Measurements from ENCODE around the gene MUC2. TPM values are rescaled to one million over a fixed set of nuclear protein-coding genes. Genes with fewer than 3 reads are reported as not detected.

The MUC2 gene
- total and polyA plus RNA-seq, 9 of the 15 experiments (the other 6 are each of a cell fraction or from before 2014, with no cell fraction given) = under 0.01 to 0.18 TPM; not detected in 7

GRCh38 chr11:1089738-1090599 is 15.3 kb downstream of the MUC2 start:
- CTCF ChIA-PET (ENCODE audit: low intra/inter-chr PET ratio) = no interaction called here
- H3K79me2 ChIP-seq (ENCODE audit: control insufficient read depth, insufficient read depth, low read length) = no peaks in the 10 kb centered on the region
- no peak overlapping the region for H3K4me3 ChIP-seq
- H2AFZ ChIP-seq (ENCODE audit: low read depth, low read length) = no peak overlapping the region
- H3K4me2 ChIP-seq (ENCODE audit: insufficient read depth, low read length) = no peak overlapping the region
- POLR2A ChIA-PET = no interaction called here
- BruUV-seq (replicated peaks) = no TSS peak
- no peak for ATAC-seq
- WGBS (ENCODE audit: insufficient coverage, low coverage, missing lambda C conversion rate) = 28% methylated on average over 20 of the region's 31 CpGs
- DNase-seq (ENCODE audit: extremely low read depth in 1 of 4, low spot score in 3 of 4) = no peak
- H4K20me1 ChIP-seq (replicated peaks; ENCODE audit: control insufficient read depth, insufficient read depth, low read length) = no peaks in the 10 kb centered on the region
- H3K4me1 ChIP-seq (replicated peaks in 1 of 2; ENCODE audit: control insufficient read depth in 2 of 2, insufficient read depth in 2 of 2, low read length in 2 of 2) = peaks cover 0 to 22% of the 10 kb centered on the region in 2 experiments; a peak in 2 of 5 replicates
- in situ Hi-C loops (cut with MboI) (no loop called here), intact Hi-C loops (cut with micrococcal nuclease) (no loop called here)
- no peaks in the 10 kb centered on the region for H3K36me3 ChIP-seq (ENCODE audit: control insufficient read depth, insufficient read depth, low read length)
- H3K27me3 ChIP-seq (ENCODE audit: control insufficient read depth in 2 of 2, insufficient read depth in 2 of 2, low read length in 2 of 2) = peaks cover 4 to 23% of the 10 kb centered on the region in 2 experiments; a peak in 3 of 5 replicates
- no peak overlapping the region for H3K9ac ChIP-seq (ENCODE audit: insufficient read depth in 1 of 2, low read depth in 2 of 2, low read length in 2 of 2)
- no peaks in the 10 kb centered on the region for H3K9me1 ChIP-seq (ENCODE audit: control insufficient read depth, insufficient read depth, low read length)
- no peak for FAIRE-seq
- TF ChIP-seq, protein P1, sequence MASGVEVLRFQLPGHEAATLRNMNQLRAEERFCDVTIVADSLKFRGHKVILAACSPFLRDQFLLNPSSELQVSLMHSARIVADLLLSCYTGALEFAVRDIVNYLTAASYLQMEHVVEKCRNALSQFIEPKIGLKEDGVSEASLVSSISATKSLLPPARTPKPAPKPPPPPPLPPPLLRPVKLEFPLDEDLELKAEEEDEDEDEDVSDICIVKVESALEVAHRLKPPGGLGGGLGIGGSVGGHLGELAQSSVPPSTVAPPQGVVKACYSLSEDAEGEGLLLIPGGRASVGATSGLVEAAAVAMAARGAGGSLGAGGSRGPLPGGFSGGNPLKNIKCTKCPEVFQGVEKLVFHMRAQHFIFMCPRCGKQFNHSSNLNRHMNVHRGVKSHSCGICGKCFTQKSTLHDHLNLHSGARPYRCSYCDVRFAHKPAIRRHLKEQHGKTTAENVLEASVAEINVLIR (CRISPR knock-in tag; IDR thresholded peaks at IDR 0.05) = no peak
- TF ChIP-seq HSF4 (CRISPR knock-in tag; IDR thresholded peaks at IDR 0.05; ENCODE audit: borderline replicate concordance) (no peak), GATA2 (CRISPR knock-in tag; IDR thresholded peaks at IDR 0.05) (no peak), MED1 (CRISPR knock-in tag; IDR thresholded peaks at IDR 0.05; ENCODE audit: borderline replicate concordance) (no peak), CC2D1A (IDR thresholded peaks at IDR 0.05) (no peak), BACH1 (tag; IDR thresholded peaks at IDR 0.05) (no peak), SRSF7 (optimal IDR thresholded peaks at IDR 0.05; ENCODE audit: low read depth, low read length) (no peak), ZNF766 (CRISPR knock-in tag; conservative IDR thresholded peaks at IDR 0.05) (no peak), ATF4 (CRISPR knock-in tag; IDR thresholded peaks at IDR 0.05) (no peak), ZBTB9 (CRISPR knock-in tag; IDR thresholded peaks at IDR 0.05) (no peak), NR3C1 (CRISPR knock-in tag; IDR thresholded peaks at IDR 0.05) (no peak), FOXJ3 (CRISPR knock-in tag; IDR thresholded peaks at IDR 0.05) (no peak), POLR2B (IDR thresholded peaks at IDR 0.05; ENCODE audit: low read depth, partially characterized antibody) (no peak), SIN3B (IDR thresholded peaks at IDR 0.05; ENCODE audit: low read depth) (no peak)
- H3K9me3 ChIP-seq (replicated peaks; ENCODE audit: control insufficient read depth, insufficient read depth, low read depth, low read length) = no peaks in the 10 kb centered on the region; the same call in 1 of the 2 replicates
- H3K27ac ChIP-seq (ENCODE audit: extremely low read depth, low read depth, low read length) = no peak overlapping the region
